HepG2 (cell line): ENCODE data around the gene COA4. TPM values are rescaled to one million over a fixed set of nuclear protein-coding genes. Genes with fewer than 3 reads are reported as not detected.

ENCODE experiments used
- ATAC-seq: fragments of 200-7000 bp; cut with Tn5 transposase; 3 replicates; pipeline ENCODE4 v1.9.1; 2020; ENCODE audit warnings: mild to moderate bottlenecking, moderate library complexity
- BruUV-seq: library from RNA; stranded (reverse); fragments of 400-500 nt; replicated peaks from 2 replicates; lab custom pipeline; 2021; lab: Mats Ljungman, UMichigan
- CTCF ChIA-PET: fragments of 300-600 bp; formaldehyde crosslinking; extraction: SDS; loops from one replicate; lab custom pipeline; 2021; ENCODE audit warnings: low total read pairs, inconsistent platforms, low intra/inter-chr PET ratio; lab: Yijun Ruan, JAX
- POLR2A ChIA-PET: fragments of 350-600 bp; sonication (Branson Sonifier 250); formaldehyde crosslinking; loops from one replicate; lab custom pipeline; 2020; ENCODE audit warnings: antibody characterized with exemption, inconsistent platforms; lab: Yijun Ruan, JAX
- DNase-seq: peaks from one replicate; pipeline ENCODE4 v3.0.0-alpha.2; 2015; ENCODE audit warnings: low spot score
- FAIRE-seq: peaks from 3 replicates; lab custom pipeline; 2011; peaks lifted over from hg19 to GRCh38; lab: Jason Lieb, UNC
- H2AFZ ChIP-seq: one replicate; pipeline ENCODE4 v1.6.1; 2011; ENCODE audit warnings: low read length, inconsistent platforms
- H3K27ac ChIP-seq: fragments of 300-600 bp; 3 replicates; pipeline ENCODE4 v1.8.0; 2011; ENCODE audit warnings: mixed run types, mild to moderate bottlenecking, mixed read lengths, low read length, inconsistent platforms; ENCODE audit not compliant: insufficient read depth; ENCODE audit errors: extremely low read length
- H3K27me3 ChIP-seq, 2 experiments: fragments of 200-600 bp in 1 of 2; 2 replicates in 1 of 2; 3 replicates in 1 of 2; pipeline versions ENCODE4 v1.6.0 to v1.8.0; 2011; ENCODE audit warnings: low read length in 2 of 2, mild to moderate bottlenecking in 2 of 2, moderate library complexity in 2 of 2, inconsistent platforms in 1 of 2; ENCODE audit not compliant: insufficient read depth in 2 of 2, control insufficient read depth in 1 of 2
- H3K36me3 ChIP-seq, 2 experiments: fragments of 200-600 bp in 1 of 2; replicated peaks in 1 of 2; 2 replicates in 1 of 2; 3 replicates in 1 of 2; pipeline versions ENCODE4 v1.5.1 to v1.8.0; 2011; ENCODE audit warnings: low read length in 2 of 2, inconsistent platforms in 1 of 2; ENCODE audit not compliant: insufficient read depth in 2 of 2, control insufficient read depth in 1 of 2
- H3K4me1 ChIP-seq: 2 replicates; pipeline ENCODE4 v1.5.1; 2012; ENCODE audit warnings: low read length, inconsistent platforms; ENCODE audit not compliant: insufficient read depth
- H3K4me2 ChIP-seq: 2 replicates; pipeline ENCODE4 v1.6.0; 2011; ENCODE audit warnings: low read depth, low read length, inconsistent platforms
- H3K4me3 ChIP-seq, 3 experiments: fragments of 200-600 bp in 1 of 3; sonication (generic), shearing (Covaris generic) in 1 of 3; replicated peaks in 1 of 3; 2 replicates each; pipeline ENCODE4 v1.5.1; 2011 to 2016; ENCODE audit warnings: low read length in 3 of 3, inconsistent platforms in 2 of 3, low read depth in 2 of 3, mild to moderate bottlenecking in 2 of 3, control low read depth in 1 of 3, mixed read lengths in 1 of 3; ENCODE audit not compliant: insufficient read depth in 1 of 3
- H3K79me2 ChIP-seq: one replicate; pipeline ENCODE4 v1.6.1; 2011; ENCODE audit warnings: low read length, inconsistent platforms; ENCODE audit not compliant: insufficient read depth
- H3K9ac ChIP-seq: 2 replicates; pipeline ENCODE4 v1.6.0; 2011; ENCODE audit warnings: mild to moderate bottlenecking, low read depth, low read length, inconsistent platforms; ENCODE audit not compliant: insufficient read depth
- H3K9me3 ChIP-seq: 2 replicates; pipeline ENCODE4 v1.5.1; 2012; ENCODE audit warnings: mild to moderate bottlenecking, low read length
- H4K20me1 ChIP-seq: 2 replicates; pipeline ENCODE4 v1.6.0; 2011; ENCODE audit warnings: inconsistent platforms, mild to moderate bottlenecking, low read length, moderate library complexity; ENCODE audit not compliant: insufficient read depth
- ETV6 ChIP-seq: sonication (generic); formaldehyde crosslinking; conservative IDR thresholded peaks from 2 replicates; pipeline ENCODE4 v1.4.0; 2020; ENCODE audit warnings: missing genetic modification reagents
- EZH2 ChIP-seq: conservative IDR thresholded peaks from 2 replicates; pipeline ENCODE4 v1.6.1; 2012; ENCODE audit warnings: mild to moderate bottlenecking, low read depth, low read length, moderate library complexity
- GATAD1 ChIP-seq: IDR thresholded peaks from 2 replicates; pipeline ENCODE4 v1.6.1; 2016; ENCODE audit warnings: missing genetic modification reagents, missing compliant biosample characterization
- HCFC1 ChIP-seq: fragments of 150-350 bp; IDR thresholded peaks from 2 replicates; pipeline ENCODE4 v1.6.1; 2014; ENCODE audit warnings: low read depth, low read length
- NFATC3 ChIP-seq: sonication (generic); formaldehyde crosslinking; IDR thresholded peaks from 2 replicates; pipeline ENCODE4 v1.5.1; 2020; ENCODE audit warnings: mild to moderate bottlenecking, missing genetic modification reagents
- NR2C2 ChIP-seq: sonication (generic); formaldehyde crosslinking; IDR thresholded peaks from 2 replicates; pipeline ENCODE4 v1.4.0; 2020; ENCODE audit warnings: missing genetic modification reagents, mild to moderate bottlenecking, moderate library complexity, borderline replicate concordance
- SP4 ChIP-seq: sonication (generic); formaldehyde crosslinking; IDR thresholded peaks from 2 replicates; pipeline ENCODE4 v1.8.1; 2023; ENCODE audit warnings: mild to moderate bottlenecking, missing genetic modification reagents
- TCF7 ChIP-seq: sonication (generic); IDR thresholded peaks from 2 replicates; pipeline ENCODE4 v1.6.1; 2016; ENCODE audit warnings: antibody characterized with exemption, low read depth
- TGIF2 ChIP-seq: IDR thresholded peaks from 2 replicates; pipeline ENCODE4 v1.6.1; 2016; ENCODE audit warnings: control low read depth, missing compliant biosample characterization
- ZNF629 ChIP-seq: sonication (generic); formaldehyde crosslinking; conservative IDR thresholded peaks from 2 replicates; pipeline ENCODE4 v1.5.0; 2020; ENCODE audit warnings: missing genetic modification reagents
- WGBS: methylation state at CpG from one replicate; pipeline ENCODE4 v1.1.6; 2017; ENCODE audit warnings: low lambda C conversion rate; 5-methylcytosine and 5-hydroxymethylcytosine counted together
- in situ Hi-C: cut with HindIII; loops from 2 replicates; pipeline ENCODE4 v1.10.0; 2017; ENCODE audit warnings: low pct_unique_long_range_greater_than_20kb; ENCODE audit not compliant: extremely low pct_ligation_motif_present
- intact Hi-C: fragments of 100-400 bp; cut with micrococcal nuclease; formaldehyde crosslinking; loops from one replicate; pipeline ENCODE4 v1.10.0; 2022; ENCODE audit not compliant: unreplicated experiment
- polyA plus RNA-seq, 8 experiments: library from polyadenylated mRNA; depleted of rRNA in 3 of 8; stranded (reverse) in 7 of 8; unstranded in 1 of 8; fragments of >200 nt; fragmentation: Illumina TruSeq in 4 of 8; extraction: Trizol in 4 of 8; gene quantifications; 2 replicates each; pipeline versions ENCODE4 v1.2.1 to v1.2.3, GENCODE V29; 2011 to 2016; ENCODE audit warnings: low read depth in 4 of 8, missing spikeins in 1 of 8, mixed read lengths in 1 of 8; ENCODE audit not compliant: insufficient read depth in 1 of 8
- total RNA-seq, 5 experiments: library from RNA; depleted of rRNA; stranded (reverse); fragments of >200 nt; fragmentation: Illumina TruSeq; extraction: Trizol; gene quantifications; 2 replicates each; pipeline ENCODE4 v1.2.3, GENCODE V29; 2016; ENCODE audit warnings: low read depth in 1 of 5
- TF ChIP-seq, protein P1 (sequence below): sonication (generic); formaldehyde crosslinking; IDR thresholded peaks from 2 replicates; pipeline ENCODE4 v1.5.1; 2020; ENCODE audit warnings: mild to moderate bottlenecking, missing genetic modification reagents, borderline replicate concordance
- TF ChIP-seq, protein P2 (sequence below): sonication (generic); formaldehyde crosslinking; IDR thresholded peaks from 2 replicates; pipeline ENCODE4 v1.8.0; 2022; ENCODE audit warnings: missing genetic modification reagents, mild to moderate bottlenecking, borderline replicate concordance

Gene COA4
- total and polyA plus RNA-seq, 2 of the 13 experiments (the other 11 are each of a cell fraction or from before 2014, with no cell fraction given), result 107 to 109 TPM

DNA sequence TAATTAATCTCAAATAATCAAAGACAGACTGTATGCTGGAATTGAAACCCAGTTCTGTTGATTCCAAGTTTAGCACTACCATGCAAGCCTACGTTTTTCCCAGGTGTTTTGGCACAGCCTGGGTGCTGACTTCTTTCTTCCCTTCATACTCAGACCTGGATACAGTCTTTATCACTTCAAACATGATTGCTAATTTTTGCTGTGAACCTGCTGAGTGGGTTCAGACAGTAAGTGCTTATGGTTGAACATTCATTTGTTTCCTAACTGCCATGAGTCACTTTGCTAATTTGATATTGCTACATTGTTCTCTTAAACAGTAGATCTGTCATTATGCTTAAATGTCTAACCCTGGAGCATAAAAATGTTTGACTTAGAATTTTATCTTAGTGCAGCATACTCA lies 12.4 kb upstream of the COA4 start (continued):
- TF ChIP-seq, protein P1, sequence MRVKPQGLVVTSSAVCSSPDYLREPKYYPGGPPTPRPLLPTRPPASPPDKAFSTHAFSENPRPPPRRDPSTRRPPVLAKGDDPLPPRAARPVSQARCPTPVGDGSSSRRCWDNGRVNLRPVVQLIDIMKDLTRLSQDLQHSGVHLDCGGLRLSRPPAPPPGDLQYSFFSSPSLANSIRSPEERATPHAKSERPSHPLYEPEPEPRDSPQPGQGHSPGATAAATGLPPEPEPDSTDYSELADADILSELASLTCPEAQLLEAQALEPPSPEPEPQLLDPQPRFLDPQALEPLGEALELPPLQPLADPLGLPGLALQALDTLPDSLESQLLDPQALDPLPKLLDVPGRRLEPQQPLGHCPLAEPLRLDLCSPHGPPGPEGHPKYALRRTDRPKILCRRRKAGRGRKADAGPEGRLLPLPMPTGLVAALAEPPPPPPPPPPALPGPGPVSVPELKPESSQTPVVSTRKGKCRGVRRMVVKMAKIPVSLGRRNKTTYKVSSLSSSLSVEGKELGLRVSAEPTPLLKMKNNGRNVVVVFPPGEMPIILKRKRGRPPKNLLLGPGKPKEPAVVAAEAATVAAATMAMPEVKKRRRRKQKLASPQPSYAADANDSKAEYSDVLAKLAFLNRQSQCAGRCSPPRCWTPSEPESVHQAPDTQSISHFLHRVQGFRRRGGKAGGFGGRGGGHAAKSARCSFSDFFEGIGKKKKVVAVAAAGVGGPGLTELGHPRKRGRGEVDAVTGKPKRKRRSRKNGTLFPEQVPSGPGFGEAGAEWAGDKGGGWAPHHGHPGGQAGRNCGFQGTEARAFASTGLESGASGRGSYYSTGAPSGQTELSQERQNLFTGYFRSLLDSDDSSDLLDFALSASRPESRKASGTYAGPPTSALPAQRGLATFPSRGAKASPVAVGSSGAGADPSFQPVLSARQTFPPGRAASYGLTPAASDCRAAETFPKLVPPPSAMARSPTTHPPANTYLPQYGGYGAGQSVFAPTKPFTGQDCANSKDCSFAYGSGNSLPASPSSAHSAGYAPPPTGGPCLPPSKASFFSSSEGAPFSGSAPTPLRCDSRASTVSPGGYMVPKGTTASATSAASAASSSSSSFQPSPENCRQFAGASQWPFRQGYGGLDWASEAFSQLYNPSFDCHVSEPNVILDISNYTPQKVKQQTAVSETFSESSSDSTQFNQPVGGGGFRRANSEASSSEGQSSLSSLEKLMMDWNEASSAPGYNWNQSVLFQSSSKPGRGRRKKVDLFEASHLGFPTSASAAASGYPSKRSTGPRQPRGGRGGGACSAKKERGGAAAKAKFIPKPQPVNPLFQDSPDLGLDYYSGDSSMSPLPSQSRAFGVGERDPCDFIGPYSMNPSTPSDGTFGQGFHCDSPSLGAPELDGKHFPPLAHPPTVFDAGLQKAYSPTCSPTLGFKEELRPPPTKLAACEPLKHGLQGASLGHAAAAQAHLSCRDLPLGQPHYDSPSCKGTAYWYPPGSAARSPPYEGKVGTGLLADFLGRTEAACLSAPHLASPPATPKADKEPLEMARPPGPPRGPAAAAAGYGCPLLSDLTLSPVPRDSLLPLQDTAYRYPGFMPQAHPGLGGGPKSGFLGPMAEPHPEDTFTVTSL (CRISPR knock-in tag), result no peak
- no peak for TF ChIP-seq HCFC1

DNA sequence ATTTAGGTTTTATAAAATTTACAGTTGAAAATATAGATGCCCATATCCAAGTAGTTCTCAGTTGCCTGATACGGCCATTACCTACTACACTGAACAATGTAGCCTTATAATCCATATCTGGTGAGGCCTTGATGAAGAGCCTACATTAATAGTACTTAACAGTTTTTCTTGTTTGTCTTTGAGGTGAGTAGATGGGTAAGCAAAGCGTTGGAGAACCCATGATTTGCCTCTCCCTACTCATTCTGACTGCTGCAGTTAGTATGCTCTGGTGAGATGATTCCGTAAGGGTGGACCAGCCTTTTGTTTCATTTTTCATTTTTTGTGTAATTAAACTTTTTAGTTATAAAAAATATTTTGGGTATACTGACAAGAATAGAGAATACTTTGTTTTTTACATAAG lies 11.6 kb upstream of the COA4 start:
- Histone ChIP-seq H3K79me2 (no peaks in the 10 kb centered on the region), H2AFZ (no peak overlapping the region), H3K4me1 (no peaks in the 10 kb centered on the region), H3K4me2 (no peak overlapping the region), H3K9me3 (no peaks in the 10 kb centered on the region), H4K20me1 (no peaks in the 10 kb centered on the region), H3K36me3 (peaks cover 8 to 24% of the 10 kb centered on the region in 2 experiments), H3K4me3 (no peak overlapping the region), H3K27ac (no peak overlapping the region), H3K27me3 (no peaks in the 10 kb centered on the region), H3K9ac (no peak overlapping the region)
- ChIA-PET POLR2A (no interaction called here), CTCF (no interaction called here)
- no peak for TF ChIP-seq GATAD1 (CRISPR knock-in tag)
- no peak for TF ChIP-seq TGIF2 (CRISPR knock-in tag)
- TF ChIP-seq NFATC3 (CRISPR knock-in tag), result no peak
- no peak for TF ChIP-seq NR2C2
- TF ChIP-seq SP4, result no peak
- TF ChIP-seq EZH2, result no peak
- TF ChIP-seq TCF7, result no peak
- TF ChIP-seq, protein P2, sequence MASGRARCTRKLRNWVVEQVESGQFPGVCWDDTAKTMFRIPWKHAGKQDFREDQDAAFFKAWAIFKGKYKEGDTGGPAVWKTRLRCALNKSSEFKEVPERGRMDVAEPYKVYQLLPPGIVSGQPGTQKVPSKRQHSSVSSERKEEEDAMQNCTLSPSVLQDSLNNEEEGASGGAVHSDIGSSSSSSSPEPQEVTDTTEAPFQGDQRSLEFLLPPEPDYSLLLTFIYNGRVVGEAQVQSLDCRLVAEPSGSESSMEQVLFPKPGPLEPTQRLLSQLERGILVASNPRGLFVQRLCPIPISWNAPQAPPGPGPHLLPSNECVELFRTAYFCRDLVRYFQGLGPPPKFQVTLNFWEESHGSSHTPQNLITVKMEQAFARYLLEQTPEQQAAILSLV (CRISPR knock-in tag), result no peak
- TF ChIP-seq ZNF629 (CRISPR knock-in tag), result no peak
- no peak for TF ChIP-seq ETV6
- WGBS, result 97% methylated on average over 3 of the region's 3 CpGs
- in situ Hi-C loops (no loop called here), intact Hi-C loops (no loop called here)
- FAIRE-seq (no peak), ATAC-seq (no peak), DNase-seq (no peak)
- BruUV-seq, result no TSS peak
